VCaP (cell line): Measurements from ENCODE around the gene PPM1J.

ENCODE experiments used
- H3K27ac ChIP-seq: fragments of 450-650 bp; 2 replicates; pipeline ENCODE4 v1.5.1; 2017
- CTCF ChIP-seq: fragments of 450-650 bp; conservative IDR thresholded peaks from 2 replicates; pipeline ENCODE4 v1.5.1; 2017; ENCODE audit warnings: mild to moderate bottlenecking, moderate library complexity

PPM1J gene

GRCh38 chr1:112707221-112708001 lies 7.7 kb downstream of the PPM1J start:
- H3K27ac ChIP-seq, result peak overlapping the region; percentile 77
- TF ChIP-seq CTCF, result peak; percentile 95

- peak within 1 kb of the TSS; percentile 77 for H3K27ac ChIP-seq
- TF ChIP-seq CTCF, result no peak
Observed at GRCh38 chr1:112706505-112707220, 8.5 kb downstream of the PPM1J start, which contains the start of gene RHOC. TSS of gene RHOC (minus strand) at chr1:112707127. CDS start at chr1:112703799, 3,328 bp downstream.

GRCh38 chr1:112704934-112705627 lies 10.1 kb downstream of the PPM1J start:
- no peak for TF ChIP-seq CTCF

GRCh38 chr1:112704391-112704933 lies 10.7 kb downstream of the PPM1J start:
- H3K27ac ChIP-seq, result peak overlapping the region; percentile 62
- no peak for TF ChIP-seq CTCF

More at GRCh38 chr1:112704934-112705627, 10.1 kb downstream of the PPM1J start:
- H3K27ac ChIP-seq, result peak overlapping the region; percentile 62

GRCh38 chr1:112703706-112704105 lies 11.4 kb downstream of the PPM1J start:
- TF ChIP-seq CTCF, result no peak
- H3K27ac ChIP-seq, result no peak overlapping the region

- H3K27ac ChIP-seq, result no peak overlapping the region
- TF ChIP-seq CTCF, result no peak
Observed at GRCh38 chr1:112702420-112703261, 12.5 kb downstream of the PPM1J start.
